Transverse colon (tissue), 4 donors: ENCODE measurements around the gene ZNHIT6.

Source experiments
- POLR2A ChIP-seq: fragments of 450-650 bp; IDR thresholded peaks from one replicate; pipeline ENCODE4 v1.6.1; 2016; ENCODE audit warnings: antibody characterized with exemption, mild to moderate bottlenecking, moderate library complexity
- POLR2AphosphoS5 ChIP-seq, 3 donors: sonication (generic); formaldehyde crosslinking; IDR thresholded peaks; one replicate each; pipeline ENCODE4 v1.6.1; 2016; ENCODE audit warnings: antibody characterized with exemption in 3 of 3
- TF ChIP-seq, protein P1 (sequence below), 5 experiments: fragments of 200-600 bp in 3 of 5; fragments of 450-650 bp in 2 of 5; sonication (generic) in 3 of 5; IDR thresholded peaks; 1 replicate in 2 of 5; 2 replicates in 3 of 5; pipeline ENCODE4 v1.5.1; 2016 to 2017; ENCODE audit warnings: antibody characterized with exemption in 5 of 5, inconsistent platforms in 3 of 5, mild to moderate bottlenecking in 2 of 5, moderate library complexity in 1 of 5

DNA sequence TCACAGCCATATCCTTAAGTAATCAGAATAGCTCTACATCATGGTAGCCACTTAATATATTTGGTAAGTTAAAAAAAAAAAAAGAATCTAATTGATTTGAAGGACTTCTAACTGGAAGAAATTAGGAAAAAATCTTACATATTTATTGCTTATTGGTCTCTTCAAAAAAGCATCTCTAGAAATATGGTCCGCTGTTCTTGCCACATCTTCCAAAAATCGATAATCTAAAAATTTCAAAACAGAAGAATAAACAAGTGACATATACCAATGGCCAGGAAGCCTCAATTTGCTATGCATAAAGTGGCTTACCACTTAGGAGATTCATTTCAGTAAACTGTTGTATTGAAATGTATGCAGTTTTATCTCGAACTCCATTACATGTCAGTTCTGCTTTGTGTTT lies 2.3 kb downstream of the ZNHIT6 start:
- TF ChIP-seq POLR2AphosphoS5 (IDR thresholded peaks at IDR 0.05) (no peak), POLR2A (no peak)
- TF ChIP-seq, protein P1, sequence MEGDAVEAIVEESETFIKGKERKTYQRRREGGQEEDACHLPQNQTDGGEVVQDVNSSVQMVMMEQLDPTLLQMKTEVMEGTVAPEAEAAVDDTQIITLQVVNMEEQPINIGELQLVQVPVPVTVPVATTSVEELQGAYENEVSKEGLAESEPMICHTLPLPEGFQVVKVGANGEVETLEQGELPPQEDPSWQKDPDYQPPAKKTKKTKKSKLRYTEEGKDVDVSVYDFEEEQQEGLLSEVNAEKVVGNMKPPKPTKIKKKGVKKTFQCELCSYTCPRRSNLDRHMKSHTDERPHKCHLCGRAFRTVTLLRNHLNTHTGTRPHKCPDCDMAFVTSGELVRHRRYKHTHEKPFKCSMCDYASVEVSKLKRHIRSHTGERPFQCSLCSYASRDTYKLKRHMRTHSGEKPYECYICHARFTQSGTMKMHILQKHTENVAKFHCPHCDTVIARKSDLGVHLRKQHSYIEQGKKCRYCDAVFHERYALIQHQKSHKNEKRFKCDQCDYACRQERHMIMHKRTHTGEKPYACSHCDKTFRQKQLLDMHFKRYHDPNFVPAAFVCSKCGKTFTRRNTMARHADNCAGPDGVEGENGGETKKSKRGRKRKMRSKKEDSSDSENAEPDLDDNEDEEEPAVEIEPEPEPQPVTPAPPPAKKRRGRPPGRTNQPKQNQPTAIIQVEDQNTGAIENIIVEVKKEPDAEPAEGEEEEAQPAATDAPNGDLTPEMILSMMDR (IDR thresholded peaks at IDR 0.05) = no peak
